Measurements from ENCODE around the gene CEACAM3.

DNA sequence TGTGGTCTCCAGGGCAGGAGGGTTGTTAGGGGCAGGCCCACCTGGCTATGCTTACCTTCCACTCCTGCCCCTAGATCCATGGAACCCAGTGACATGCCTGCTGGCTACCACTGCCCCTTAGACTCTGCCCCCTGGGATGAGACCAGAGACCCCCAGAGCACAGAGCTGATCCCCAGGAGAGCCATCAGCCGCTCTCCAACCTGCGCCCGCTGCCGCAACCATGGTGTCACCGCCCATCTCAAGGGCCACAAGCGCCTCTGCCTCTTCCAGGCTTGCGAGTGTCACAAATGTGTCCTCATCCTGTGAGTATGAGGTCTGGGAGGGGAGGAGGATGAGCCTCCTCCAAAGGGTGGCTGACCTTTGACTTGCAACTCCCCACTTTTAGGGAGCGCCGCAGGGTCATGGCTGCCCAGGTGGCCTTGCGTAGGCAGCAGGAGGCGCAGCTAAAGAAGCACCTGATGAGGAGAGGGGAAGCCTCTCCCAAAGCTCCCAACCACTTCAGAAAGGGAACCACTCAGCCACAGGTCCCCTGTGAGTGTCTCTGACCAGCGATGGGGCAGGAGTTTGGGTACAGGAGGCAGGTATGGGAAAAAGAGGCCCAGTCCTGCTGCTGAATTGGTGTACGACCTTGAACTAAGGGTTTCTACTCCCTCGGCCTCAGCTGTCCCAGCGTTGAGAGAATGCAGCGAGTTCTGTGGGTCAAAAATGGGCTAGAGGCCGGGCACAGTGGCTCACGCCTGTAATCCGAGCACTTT lies 51.1 kb downstream of the CEACAM3 start:
- TF ChIP-seq, protein P1, sequence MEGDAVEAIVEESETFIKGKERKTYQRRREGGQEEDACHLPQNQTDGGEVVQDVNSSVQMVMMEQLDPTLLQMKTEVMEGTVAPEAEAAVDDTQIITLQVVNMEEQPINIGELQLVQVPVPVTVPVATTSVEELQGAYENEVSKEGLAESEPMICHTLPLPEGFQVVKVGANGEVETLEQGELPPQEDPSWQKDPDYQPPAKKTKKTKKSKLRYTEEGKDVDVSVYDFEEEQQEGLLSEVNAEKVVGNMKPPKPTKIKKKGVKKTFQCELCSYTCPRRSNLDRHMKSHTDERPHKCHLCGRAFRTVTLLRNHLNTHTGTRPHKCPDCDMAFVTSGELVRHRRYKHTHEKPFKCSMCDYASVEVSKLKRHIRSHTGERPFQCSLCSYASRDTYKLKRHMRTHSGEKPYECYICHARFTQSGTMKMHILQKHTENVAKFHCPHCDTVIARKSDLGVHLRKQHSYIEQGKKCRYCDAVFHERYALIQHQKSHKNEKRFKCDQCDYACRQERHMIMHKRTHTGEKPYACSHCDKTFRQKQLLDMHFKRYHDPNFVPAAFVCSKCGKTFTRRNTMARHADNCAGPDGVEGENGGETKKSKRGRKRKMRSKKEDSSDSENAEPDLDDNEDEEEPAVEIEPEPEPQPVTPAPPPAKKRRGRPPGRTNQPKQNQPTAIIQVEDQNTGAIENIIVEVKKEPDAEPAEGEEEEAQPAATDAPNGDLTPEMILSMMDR (conservative IDR thresholded peaks at IDR 0.05; ENCODE audit: low read length) = no peak
- TF ChIP-seq EZH2phosphoT487 (IDR thresholded peaks at IDR 0.05; ENCODE audit: borderline replicate concordance) = no peak
